Fibroblast of lung (primary cell): ENCODE measurements around the gene FAM174C.

Experiments
- EZH2 ChIP-seq: IDR thresholded peaks from 2 replicates; pipeline ENCODE4 v1.5.1; 2012; ENCODE audit warnings: low read length, control low read depth, mild to moderate bottlenecking; ENCODE audit errors: missing control alignments
- TF ChIP-seq, protein P1 (sequence below), 2 donors: IDR thresholded peaks in 1 of 2; conservative IDR thresholded peaks in 1 of 2; 1 replicate in 1 of 2; 2 replicates in 1 of 2; pipeline ENCODE4 v1.5.1; 2011 to 2012; ENCODE audit warnings: low read length in 2 of 2, control low read depth in 1 of 2, inconsistent platforms in 1 of 2, low read depth in 1 of 2, mild to moderate bottlenecking in 1 of 2

DNA sequence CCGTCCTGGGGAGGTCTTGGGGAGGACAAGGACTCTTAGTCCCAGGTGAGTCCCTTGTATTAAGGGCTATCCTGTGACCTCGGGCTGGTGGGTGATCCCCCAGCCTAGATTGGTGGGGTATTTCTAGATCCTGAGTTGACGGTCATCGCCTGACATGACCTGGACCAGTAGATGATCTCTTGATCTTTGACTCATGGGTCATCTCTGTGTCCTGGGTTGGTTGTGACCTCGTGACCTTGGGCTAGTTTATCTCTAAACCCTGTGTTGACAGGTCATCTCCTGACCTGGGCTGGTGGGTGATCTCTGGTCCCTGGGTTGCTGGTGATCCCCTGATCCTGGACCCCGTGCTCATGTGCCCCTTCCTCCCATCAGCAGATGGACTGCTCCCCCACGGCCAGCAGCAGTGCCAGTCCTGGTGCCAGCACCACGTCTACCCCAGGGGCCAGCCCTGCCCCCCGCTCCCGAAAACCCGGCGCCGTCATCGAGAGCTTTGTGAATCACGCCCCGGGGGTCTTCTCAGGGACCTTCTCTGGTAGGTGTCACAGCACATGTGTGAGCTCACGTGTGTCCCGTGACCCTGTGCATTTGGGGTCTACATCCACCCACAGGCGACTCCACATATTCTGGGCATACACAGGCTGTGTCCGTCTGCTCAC lies 20.7 kb upstream of the FAM174C start:
- TF ChIP-seq EZH2: no peak
- TF ChIP-seq, protein P1, sequence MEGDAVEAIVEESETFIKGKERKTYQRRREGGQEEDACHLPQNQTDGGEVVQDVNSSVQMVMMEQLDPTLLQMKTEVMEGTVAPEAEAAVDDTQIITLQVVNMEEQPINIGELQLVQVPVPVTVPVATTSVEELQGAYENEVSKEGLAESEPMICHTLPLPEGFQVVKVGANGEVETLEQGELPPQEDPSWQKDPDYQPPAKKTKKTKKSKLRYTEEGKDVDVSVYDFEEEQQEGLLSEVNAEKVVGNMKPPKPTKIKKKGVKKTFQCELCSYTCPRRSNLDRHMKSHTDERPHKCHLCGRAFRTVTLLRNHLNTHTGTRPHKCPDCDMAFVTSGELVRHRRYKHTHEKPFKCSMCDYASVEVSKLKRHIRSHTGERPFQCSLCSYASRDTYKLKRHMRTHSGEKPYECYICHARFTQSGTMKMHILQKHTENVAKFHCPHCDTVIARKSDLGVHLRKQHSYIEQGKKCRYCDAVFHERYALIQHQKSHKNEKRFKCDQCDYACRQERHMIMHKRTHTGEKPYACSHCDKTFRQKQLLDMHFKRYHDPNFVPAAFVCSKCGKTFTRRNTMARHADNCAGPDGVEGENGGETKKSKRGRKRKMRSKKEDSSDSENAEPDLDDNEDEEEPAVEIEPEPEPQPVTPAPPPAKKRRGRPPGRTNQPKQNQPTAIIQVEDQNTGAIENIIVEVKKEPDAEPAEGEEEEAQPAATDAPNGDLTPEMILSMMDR (conservative IDR thresholded peaks at IDR 0.05 in 1 of 2, IDR thresholded peaks at IDR 0.05 in 1 of 2; ENCODE audit: low read depth in 1 of 2, low read length in 2 of 2): no peak
